ENCODE measurements around the gene ANP32B. TPM values are rescaled to one million over a fixed set of nuclear protein-coding genes. Genes with fewer than 3 reads are reported as not detected.

Gene ANP32B
- total and polyA plus RNA-seq, 2 experiments from 2014 or later, result 13.1 to 114 TPM

- ATAC-seq (no peak), DNase-seq (ENCODE audit: low spot score) (no peak)
- Histone ChIP-seq H3K36me3 (ENCODE audit: insufficient read depth) (no peaks in the 10 kb centered on the region), H4K20me1 (replicated peaks; ENCODE audit: insufficient read depth) (no peaks in the 10 kb centered on the region), H2AFZ (peak overlapping the region; percentile 74; the same call in 1 of the 2 replicates), H3K4me3 (no peak overlapping the region), H3F3A (replicated peaks; ENCODE audit: low read depth) (no peaks in the 10 kb centered on the region), H3K4me2 (no peak overlapping the region), H3K27me3 (ENCODE audit: insufficient read depth) (no peaks in the 10 kb centered on the region), H3K4me1 (ENCODE audit: insufficient read depth) (no peaks in the 10 kb centered on the region), H3K9me2 (ENCODE audit: insufficient read depth) (no peaks in the 10 kb centered on the region), H3K27ac (ENCODE audit: low read depth) (no peak overlapping the region), H3K79me2 (replicated peaks; ENCODE audit: insufficient read depth) (no peaks in the 10 kb centered on the region)
- no peak overlapping the region for H3K4me3 Mint-ChIP-seq
- H3K27me3 Mint-ChIP-seq (ENCODE audit: insufficient read depth, low read depth, poor library complexity), result no peaks in the 10 kb centered on the region
- H3K4me1 Mint-ChIP-seq, result peaks cover 8% of the 10 kb centered on the region; the same call in 2 of the 3 replicates
- TF ChIP-seq EZH2phosphoT487 (IDR thresholded peaks at IDR 0.05; ENCODE audit: unreplicated experiment) (no peak), JUNB (IDR thresholded peaks at IDR 0.05; ENCODE audit: unreplicated experiment) (no peak), REST (IDR thresholded peaks at IDR 0.05; ENCODE audit: unreplicated experiment) (no peak), NANOG (IDR thresholded peaks at IDR 0.05; ENCODE audit: borderline replicate concordance) (no peak), EZH2 (IDR thresholded peaks at IDR 0.05; ENCODE audit: low read depth, unreplicated experiment) (no peak), ZNF114 (CRISPR knock-in tag; IDR thresholded peaks at IDR 0.05) (no peak), CTCF (conservative IDR thresholded peaks at IDR 0.05; ENCODE audit: low read depth in 2 of 2) (no peak), ZNF331 (CRISPR knock-in tag; IDR thresholded peaks at IDR 0.05; ENCODE audit: low read depth) (no peak), STAT1 (IDR thresholded peaks at IDR 0.05; ENCODE audit: unreplicated experiment) (no peak)
- no peaks in the 10 kb centered on the region for H3K36me3 Mint-ChIP-seq (ENCODE audit: low read depth)
- H3K27ac Mint-ChIP-seq, result no peak overlapping the region
- no peaks in the 10 kb centered on the region for H3K9me3 Mint-ChIP-seq
Observed at GRCh38 chr9:98043915-98044314, 60.8 kb downstream of the ANP32B start.

Measured in GM23338 (cell line).